ENCODE data around the gene FILIP1.

GRCh38 chr6:75287424-75287823 lies 206.2 kb downstream of the FILIP1 start:
- TF ChIP-seq CTCF (conservative IDR thresholded peaks at IDR 0.05; ENCODE audit: low read depth, low read length) (no peak), EZH2 (IDR thresholded peaks at IDR 0.05; ENCODE audit: low read length, unreplicated experiment) (no peak)
